ENCODE measurements around the gene ELAVL3. TPM values are rescaled to one million over a fixed set of nuclear protein-coding genes. Genes with fewer than 3 reads are reported as not detected.

Gene ELAVL3
- total RNA-seq, 6 donors from 2014 or later = 0.03 TPM; not detected in 5

- Histone ChIP-seq H3K36me3 (peaks cover 14 to 52% (median 49%) of the 10 kb centered on the region in 4 donors), H3K4me3 (no peak overlapping the region), H3K27ac (no peak overlapping the region), H3K9me3 (no peaks in the 10 kb centered on the region), H3K4me1 (peaks cover 0 to 4% (median 0%) of the 10 kb centered on the region in 4 donors), H3K27me3 (no peaks in the 10 kb centered on the region)
- WGBS, 2 donors = 88 to 91% methylated on average over 18 to 21 of the region's 21 CpGs
- ATAC-seq (ENCODE audit: low FRiP score in 2 of 2) = no peak
- no peak for DNase-seq
- TF ChIP-seq POLR2AphosphoS5 (IDR thresholded peaks at IDR 0.05) (no peak), POLR2A (IDR thresholded peaks at IDR 0.05) (no peak), CTCF (IDR thresholded peaks at IDR 0.05) (no peak), EP300 (IDR thresholded peaks at IDR 0.05) (no peak)
Measured at GRCh38 chr19:11450570-11451326, 30.1 kb downstream of the ELAVL3 start.

DNA sequence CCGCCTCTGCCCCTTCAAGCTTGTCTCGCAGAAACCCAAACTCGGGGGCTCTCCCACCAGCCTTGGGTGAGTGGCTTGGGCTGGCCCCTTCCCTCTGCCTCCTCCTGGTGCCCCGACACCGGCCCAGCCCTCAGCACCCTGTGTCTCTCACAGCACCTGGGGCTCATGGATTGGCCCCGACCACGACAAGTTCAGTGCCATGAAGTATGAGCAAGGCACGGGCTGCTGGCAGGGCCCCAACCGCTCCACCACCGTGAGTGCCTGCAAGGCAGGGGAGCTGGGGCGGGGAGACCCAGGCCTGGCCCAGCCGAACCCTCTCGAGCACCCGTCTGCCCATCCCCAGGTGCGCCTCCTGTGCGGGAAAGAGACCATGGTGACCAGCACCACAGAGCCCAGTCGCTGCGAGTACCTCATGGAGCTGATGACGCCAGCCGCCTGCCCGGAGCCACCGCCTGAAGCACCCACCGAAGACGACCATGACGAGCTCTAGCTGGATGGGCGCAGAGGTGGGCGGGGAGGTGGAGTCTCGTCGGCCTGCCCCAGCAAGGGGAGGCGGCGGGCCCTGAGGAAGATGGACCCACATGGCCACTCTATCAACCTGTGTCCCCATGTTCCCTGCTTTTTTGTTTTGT lies 31.8 kb downstream of the ELAVL3 start:
- TF ChIP-seq EP300 (IDR thresholded peaks at IDR 0.05) (no peak), CTCF (IDR thresholded peaks at IDR 0.05) (no peak), POLR2A (IDR thresholded peaks at IDR 0.05) (no peak), POLR2AphosphoS5 (IDR thresholded peaks at IDR 0.05) (no peak)
- 93 to 94% methylated on average over 27 to 31 of the region's 31 CpGs for WGBS, 2 donors
- DNase-seq = peak in 1 of 2 donors; percentile 79
- Histone ChIP-seq H3K36me3 (peaks cover 14 to 69% (median 66%) of the 10 kb centered on the region in 4 donors), H3K4me3 (no peak overlapping the region), H3K27ac (no peak overlapping the region), H3K4me1 (peaks cover 0 to 4% (median 0%) of the 10 kb centered on the region in 4 donors), H3K27me3 (no peaks in the 10 kb centered on the region), H3K9me3 (no peaks in the 10 kb centered on the region)
- ATAC-seq (ENCODE audit: low FRiP score in 2 of 2) = no peak

- Histone ChIP-seq H3K27ac (no peak overlapping the region), H3K4me1 (peaks cover 0 to 4% (median 0%) of the 10 kb centered on the region in 4 donors), H3K27me3 (no peaks in the 10 kb centered on the region), H3K9me3 (no peaks in the 10 kb centered on the region), H3K4me3 (no peak overlapping the region), H3K36me3 (peaks cover 14 to 75% (median 70%) of the 10 kb centered on the region in 4 donors)
- ATAC-seq (ENCODE audit: low FRiP score in 2 of 2) = no peak
- 78 to 93% methylated on average over 12 of the region's 13 CpGs for WGBS, 2 donors
- TF ChIP-seq EP300 (IDR thresholded peaks at IDR 0.05) (no peak), POLR2A (IDR thresholded peaks at IDR 0.05) (no peak), CTCF (IDR thresholded peaks at IDR 0.05) (no peak), POLR2AphosphoS5 (IDR thresholded peaks at IDR 0.05) (no peak)
- DNase-seq = no peak
Measured at GRCh38 chr19:11448410-11448809, 32.4 kb downstream of the ELAVL3 start.

GRCh38 chr19:11447347-11448262 lies 33.2 kb downstream of the ELAVL3 start:
- TF ChIP-seq CTCF (IDR thresholded peaks at IDR 0.05) (no peak), POLR2AphosphoS5 (IDR thresholded peaks at IDR 0.05) (no peak), EP300 (IDR thresholded peaks at IDR 0.05) (no peak), POLR2A (IDR thresholded peaks at IDR 0.05) (no peak)
- H3K4me3 ChIP-seq = no peak overlapping the region
- no peak overlapping the region for H3K27ac ChIP-seq
- H3K9me3 ChIP-seq = no peaks in the 10 kb centered on the region
- WGBS, 2 donors = 91% methylated on average over 10 to 31 of the region's 35 CpGs
- DNase-seq (no peak), ATAC-seq (ENCODE audit: low FRiP score in 2 of 2) (no peak)
- H3K4me1 ChIP-seq = peaks cover 0 to 4% (median 0%) of the 10 kb centered on the region in 4 donors
- H3K36me3 ChIP-seq = peaks cover 15 to 83% (median 78%) of the 10 kb centered on the region in 4 donors
- H3K27me3 ChIP-seq = no peaks in the 10 kb centered on the region

Data from upper lobe of left lung (tissue), 6 donors.